CD14-positive monocyte (primary cell): ENCODE data around the gene CAPS. TPM values are rescaled to one million over a fixed set of nuclear protein-coding genes. Genes with fewer than 3 reads are reported as not detected.

Source experiments
- DNase-seq, 3 donors: peaks; one replicate each; pipeline ENCODE4 v3.0.0-alpha.2; 2011 to 2022
- H2AFZ ChIP-seq: 2 replicates; pipeline ENCODE4 v1.6.0; 2012; ENCODE audit warnings: mild to moderate bottlenecking, low read depth, low read length, inconsistent platforms; ENCODE audit not compliant: insufficient read depth, poor library complexity, severe bottlenecking
- H3K27ac ChIP-seq, 2 donors: 1 replicate in 1 of 2; 2 replicates in 1 of 2; pipeline ENCODE4 v1.5.1; 2012 to 2013; ENCODE audit warnings: low read length in 2 of 2, control low read depth in 1 of 2, inconsistent platforms in 1 of 2, low read depth in 1 of 2, mild to moderate bottlenecking in 1 of 2
- H3K27me3 ChIP-seq, 2 donors: one replicate each; pipeline versions ENCODE4 v1.6.0 to v1.6.1; 2011 to 2013; ENCODE audit warnings: low read length in 2 of 2; ENCODE audit not compliant: control insufficient read depth in 2 of 2, insufficient read depth in 2 of 2
- H3K36me3 ChIP-seq, 2 donors: replicated peaks in 1 of 2; 1 replicate in 1 of 2; 2 replicates in 1 of 2; pipeline versions ENCODE4 v1.5.1 to v1.6.1; 2012 to 2013; ENCODE audit warnings: low read length in 2 of 2, control low read depth in 1 of 2, inconsistent platforms in 1 of 2, mild to moderate bottlenecking in 1 of 2; ENCODE audit not compliant: insufficient read depth in 2 of 2, control insufficient read depth in 1 of 2
- H3K4me1 ChIP-seq, 2 donors: 1 replicate in 1 of 2; 2 replicates in 1 of 2; pipeline versions ENCODE4 v1.5.1 to v1.6.1; 2012 to 2013; ENCODE audit warnings: low read length in 2 of 2, control low read depth in 1 of 2, inconsistent platforms in 1 of 2, mild to moderate bottlenecking in 1 of 2, moderate library complexity in 1 of 2; ENCODE audit not compliant: insufficient read depth in 2 of 2, control insufficient read depth in 1 of 2
- H3K4me2 ChIP-seq: replicated peaks from 2 replicates; pipeline ENCODE3; 2012; ENCODE audit warnings: low read length, moderate library complexity, mild to moderate bottlenecking; ENCODE audit not compliant: poor library complexity, severe bottlenecking; ENCODE audit errors: extremely low read depth
- H3K4me3 ChIP-seq, 3 experiments: fragments of 200-600 bp in 1 of 3; sonication (generic) in 1 of 3; replicated peaks in 1 of 3; 1 replicate in 2 of 3; 2 replicates in 1 of 3; pipeline ENCODE4 v1.5.1; 2011 to 2013; ENCODE audit warnings: low read length in 3 of 3, mild to moderate bottlenecking in 3 of 3, control low read depth in 2 of 3, low read depth in 2 of 3, inconsistent platforms in 1 of 3, moderate library complexity in 1 of 3
- H3K79me2 ChIP-seq: 2 replicates; pipeline ENCODE4 v1.6.0; 2012; ENCODE audit warnings: mild to moderate bottlenecking, control low read depth, inconsistent platforms, low read length, moderate library complexity; ENCODE audit not compliant: insufficient read depth
- H3K9ac ChIP-seq: 2 replicates; pipeline ENCODE4 v1.6.0; 2017; ENCODE audit warnings: low read length, mild to moderate bottlenecking; ENCODE audit not compliant: insufficient read depth, poor library complexity, severe bottlenecking
- H3K9me3 ChIP-seq, 2 donors: replicated peaks in 1 of 2; 1 replicate in 1 of 2; 2 replicates in 1 of 2; pipeline versions ENCODE4 v1.5.1 to v1.6.1; 2012 to 2013; ENCODE audit warnings: low read length in 2 of 2, control low read depth in 1 of 2; ENCODE audit not compliant: control insufficient read depth in 1 of 2, insufficient read depth in 1 of 2
- H4K20me1 ChIP-seq: 2 replicates; pipeline ENCODE4 v1.6.0; 2012; ENCODE audit warnings: mild to moderate bottlenecking, low read length, control low read depth, moderate library complexity; ENCODE audit not compliant: insufficient read depth
- H3K27ac Mint-ChIP-seq, 7 donors: one replicate each; pipeline ENCODE4 v1.8.0; 2020; ENCODE audit warnings: mild to moderate bottlenecking in 7 of 7, mixed read lengths in 7 of 7, moderate library complexity in 6 of 7, inconsistent platforms in 2 of 7
- H3K27me3 Mint-ChIP-seq, 3 donors: one replicate each; pipeline ENCODE4 v1.8.0; 2021 to 2022; ENCODE audit warnings: low read depth in 3 of 3, mild to moderate bottlenecking in 3 of 3, mixed read lengths in 3 of 3, moderate library complexity in 3 of 3, inconsistent platforms in 1 of 3
- H3K36me3 Mint-ChIP-seq, 2 donors: one replicate each; pipeline ENCODE4 v1.8.0; 2020; ENCODE audit warnings: mixed read lengths in 2 of 2, inconsistent platforms in 1 of 2, mild to moderate bottlenecking in 1 of 2
- H3K4me1 Mint-ChIP-seq: one replicate; pipeline ENCODE4 v1.8.0; 2020; ENCODE audit warnings: mild to moderate bottlenecking, mixed read lengths
- H3K4me3 Mint-ChIP-seq, 2 donors: one replicate each; pipeline ENCODE4 v1.8.0; 2020; ENCODE audit warnings: mild to moderate bottlenecking in 2 of 2, mixed read lengths in 2 of 2, moderate library complexity in 1 of 2
- H3K9me3 Mint-ChIP-seq, 7 donors: one replicate each; pipeline ENCODE4 v1.8.0; 2020 to 2022; ENCODE audit warnings: mixed read lengths in 7 of 7, mild to moderate bottlenecking in 6 of 7, moderate library complexity in 6 of 7, inconsistent platforms in 2 of 7
- CTCF ChIP-seq: fragments of 200-600 bp; IDR thresholded peaks from one replicate; pipeline ENCODE4 v1.8.0; 2022; ENCODE audit warnings: antibody characterized with exemption, mild to moderate bottlenecking
- whole genome bisulfite sequencing: methylation state at CpG from one replicate; pipeline ENCODE4 v1.1.5; 2013; ENCODE audit warnings: missing lambda C conversion rate; ENCODE audit not compliant: insufficient coverage; 5-methylcytosine and 5-hydroxymethylcytosine counted together
- intact Hi-C, 2 donors: fragments of 100-400 bp; cut with micrococcal nuclease; formaldehyde crosslinking; loops; one replicate each; pipeline versions ENCODE4 v1.15.0 to v1.15.1; 2023
- polyA plus RNA-seq, 3 donors: library from polyadenylated mRNA; depleted of rRNA in 1 of 3; unstranded in 2 of 3; stranded (reverse) in 1 of 3; fragments of 300-500 nt in 2 of 3; fragments of >200 nt in 1 of 3; fragmentation: Illumina TruSeq in 2 of 3; gene quantifications; 1 replicate in 2 of 3; 2 replicates in 1 of 3; pipeline ENCODE4 v1.2.3, GENCODE V29; 2012 to 2021

CAPS gene
- polyA plus RNA-seq, 3 donors, result 0.34 to 34.8 (median 0.72) TPM

GRCh38 chr19:5896365-5897076 lies 17.5 kb upstream of the CAPS start:
- WGBS, result 95% methylated on average over 28 of the region's 29 CpGs
- peaks cover 6 to 17% (median 12%) of the 10 kb centered on the region in 3 donors for H3K27me3 Mint-ChIP-seq
- Histone ChIP-seq H3K9ac (no peak overlapping the region), H3K27ac (no peak overlapping the region), H3K79me2 (peaks cover 34% of the 10 kb centered on the region), H3K9me3 (no peaks in the 10 kb centered on the region), H3K4me2 (no peak overlapping the region), H3K27me3 (peaks cover 0 to 11% of the 10 kb centered on the region in 2 donors), H3K4me3 (no peak overlapping the region), H2AFZ (no peak overlapping the region), H3K36me3 (peaks cover 34 to 38% of the 10 kb centered on the region in 2 donors), H4K20me1 (peaks cover 44% of the 10 kb centered on the region), H3K4me1 (no peaks in the 10 kb centered on the region)
- H3K36me3 Mint-ChIP-seq, result peaks cover 28 to 52% of the 10 kb centered on the region in 2 donors
- H3K4me3 Mint-ChIP-seq, result no peak overlapping the region
- no peak for DNase-seq
- TF ChIP-seq CTCF, result no peak
- no peaks in the 10 kb centered on the region for H3K9me3 Mint-ChIP-seq
- H3K27ac Mint-ChIP-seq, result peak overlapping the region in 1 of 7 donors; percentile 69
- intact Hi-C loops, result no loop called here
- H3K4me1 Mint-ChIP-seq, result peaks cover 3% of the 10 kb centered on the region

GRCh38 chr19:5897189-5897969 lies 16.7 kb upstream of the CAPS start:
- H3K27ac Mint-ChIP-seq, result peak overlapping the region in 1 of 7 donors; percentile 69
- peaks cover 41% of the 10 kb centered on the region for H3K79me2 ChIP-seq
- H3K4me1 ChIP-seq, result peaks cover 0 to 1% of the 10 kb centered on the region in 2 donors
- no peak overlapping the region for H3K4me2 ChIP-seq
- H2AFZ ChIP-seq, result no peak overlapping the region
- H3K27ac ChIP-seq, result no peak overlapping the region
- no peak overlapping the region for H3K9ac ChIP-seq
- peaks cover 4 to 8% (median 6%) of the 10 kb centered on the region in 3 donors for H3K27me3 Mint-ChIP-seq
- H3K36me3 ChIP-seq, result peaks cover 34 to 38% of the 10 kb centered on the region in 2 donors
- H3K36me3 Mint-ChIP-seq, result peaks cover 28 to 52% of the 10 kb centered on the region in 2 donors
- H3K27me3 ChIP-seq, result peaks cover 0 to 3% of the 10 kb centered on the region in 2 donors
- H3K4me1 Mint-ChIP-seq, result peaks cover 5% of the 10 kb centered on the region
- no peaks in the 10 kb centered on the region for H3K9me3 Mint-ChIP-seq
- H3K9me3 ChIP-seq, result no peaks in the 10 kb centered on the region
- WGBS, result 98% methylated on average over 28 of the region's 30 CpGs
- intact Hi-C loops, result no loop called here
- peaks cover 44% of the 10 kb centered on the region for H4K20me1 ChIP-seq
- no peak for TF ChIP-seq CTCF
- DNase-seq, result no peak
- H3K4me3 Mint-ChIP-seq, result no peak overlapping the region
- H3K4me3 ChIP-seq, result no peak overlapping the region
